Adrenal gland (tissue), 12 donors: ENCODE measurements around the gene ERMARD. TPM values are rescaled to one million over a fixed set of nuclear protein-coding genes. Genes with fewer than 3 reads are reported as not detected.

ENCODE experiments used
- DNase-seq, 7 donors: peaks; one replicate each; pipeline ENCODE4 v3.0.0-alpha.2; 2019 to 2020
- H3K27ac ChIP-seq, 5 donors: fragments of 200-600 bp; sonication (generic) in 4 of 5; 1 replicate in 3 of 5; 2 replicates in 2 of 5; pipeline versions ENCODE4 v1.5.1 to v1.8.0; 2016 to 2020; ENCODE audit warnings: mild to moderate bottlenecking in 1 of 5
- H3K27me3 ChIP-seq: fragments of 200-600 bp; 2 replicates; pipeline ENCODE4 v1.8.0; 2021
- H3K36me3 ChIP-seq, 2 donors: fragments of 200-600 bp; replicated peaks in 1 of 2; 1 replicate in 1 of 2; 2 replicates in 1 of 2; pipeline versions ENCODE4 v1.5.1 to v1.8.0; 2018 to 2022
- H3K4me1 ChIP-seq, 2 donors: fragments of 200-600 bp; replicated peaks in 1 of 2; 1 replicate in 1 of 2; 2 replicates in 1 of 2; pipeline versions ENCODE4 v1.5.1 to v1.8.0; 2018 to 2021
- H3K4me3 ChIP-seq, 4 donors: fragments of 200-600 bp; sonication (generic) in 3 of 4; one replicate each; pipeline ENCODE4 v1.5.1; 2016 to 2018
- H3K9me3 ChIP-seq, 3 donors: fragments of 200-600 bp; sonication (generic) in 1 of 3; replicated peaks in 1 of 3; 1 replicate in 2 of 3; 2 replicates in 1 of 3; pipeline versions ENCODE4 v1.5.1 to v1.8.0; 2016 to 2021
- POLR2A ChIP-seq, 2 donors: fragments of 450-650 bp; IDR thresholded peaks; one replicate each; pipeline ENCODE4 v1.6.1; 2017; ENCODE audit warnings: antibody characterized with exemption in 2 of 2, mild to moderate bottlenecking in 2 of 2, moderate library complexity in 1 of 2
- WGBS, 4 donors: extraction: QIAGEN DNeasy Blood & Tissue Kit in 2 of 4; methylation state at CpG; one replicate each; pipeline versions ENCODE4 v1.1.5 to v1.1.7; 2013 to 2017; 5-methylcytosine and 5-hydroxymethylcytosine counted together
- intact Hi-C, 2 donors: fragments of 100-400 bp; cut with DNase I; formaldehyde crosslinking; loops; one replicate each; pipeline versions ENCODE4 v1.14.1 to v1.15.0; 2022 to 2023
- polyA plus RNA-seq, 3 donors: library from polyadenylated mRNA; stranded (reverse); fragments of 200-250 nt in 2 of 3; fragments of 350-450 nt in 1 of 3; fragmentation: Illumina TruSeq in 1 of 3; extraction: RNeasy Lipid Tissue Mini Kit (QIAGEN cat#74804) in 1 of 3; gene quantifications; one replicate each; pipeline ENCODE4 v1.2.3, GENCODE V29; 2013 to 2014
- total RNA-seq, 9 donors: library from RNA; depleted of rRNA in 4 of 9; stranded (reverse); fragments of >200 nt in 4 of 9; fragments of 120-200 nt in 1 of 9; fragmentation: NEBNext Ultra II Directional in 1 of 9; extraction: Animal tissue kit (Norgen Biotek cat#: 25700) in 1 of 9; gene quantifications; one replicate each; pipeline versions ENCODE4 v1.1.0 to v1.2.4, GENCODE V29; 2013 to 2023
- TF ChIP-seq, protein P1 (sequence below), 6 experiments: fragments of 450-650 bp in 4 of 6; fragments of 200-600 bp in 2 of 6; sonication (generic) in 1 of 6; IDR thresholded peaks; 1 replicate in 5 of 6; 2 replicates in 1 of 6; pipeline versions ENCODE4 v1.5.1 to v1.8.0; 2016 to 2021; ENCODE audit warnings: antibody characterized with exemption in 6 of 6, mild to moderate bottlenecking in 2 of 6, moderate library complexity in 1 of 6
- donor health status: healthy with polysubstance abuse.
- donor health status: Bipolar disorder and iron deficiency.
- donor health status: DM: yes; HTN: yes; CAD: no.
- donor health status: DM: no; HTN: no; CAD: no.
- donor health status: DM: no; HTN: no; CAD: no.
- donor health status: DM: yes; HTN: yes; CAD: no.

The ERMARD gene
- total and polyA plus RNA-seq, 12 donors = 10.1 to 296 (median 31.8) TPM

DNA sequence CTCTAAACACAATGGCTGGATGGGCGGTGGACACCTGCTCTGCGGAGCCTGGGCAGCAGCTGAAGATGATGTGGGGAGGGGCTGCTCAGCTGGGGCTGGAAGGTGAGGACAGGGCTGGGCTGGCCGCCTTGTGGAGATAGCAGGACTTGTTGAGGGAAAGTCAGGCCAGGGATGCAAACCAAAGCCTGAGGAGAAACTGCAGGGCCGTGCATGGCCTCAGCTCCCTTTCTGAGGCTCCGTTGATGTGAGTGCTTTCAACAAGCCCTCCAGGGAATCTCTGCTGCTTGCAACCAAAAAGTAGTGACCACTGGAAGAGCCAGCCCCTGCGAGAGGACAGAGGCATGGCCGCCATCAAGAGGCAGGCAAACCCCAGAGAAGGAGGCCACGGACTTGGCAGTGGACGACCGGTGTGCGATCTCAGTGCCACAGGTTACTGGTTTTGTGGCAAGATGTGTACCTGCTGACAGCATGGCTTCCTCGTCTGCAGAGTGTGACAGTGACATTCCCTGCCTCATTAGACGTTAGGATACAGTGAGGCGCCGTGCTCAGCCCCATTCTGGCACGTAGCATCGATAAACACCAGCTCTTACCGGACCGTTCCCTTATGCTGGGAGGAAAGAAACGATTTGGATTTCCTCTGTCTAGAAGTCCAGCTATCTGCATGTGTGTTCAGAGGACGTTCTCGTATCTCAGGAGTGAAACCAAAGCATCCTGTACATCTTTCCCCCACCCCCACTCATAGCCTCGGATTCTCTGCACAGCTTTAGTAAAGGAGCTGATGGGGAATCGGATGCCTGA lies 37.9 kb downstream of the ERMARD start:
- peak in 2 of 7 donors; percentile 20 to 45 for DNase-seq
- Histone ChIP-seq H3K36me3 (no peaks in the 10 kb centered on the region), H3K4me3 (peak overlapping the region in 1 of 4 donors; percentile 48), H3K27me3 (no peaks in the 10 kb centered on the region), H3K9me3 (no peaks in the 10 kb centered on the region), H3K4me1 (peaks cover 7 to 16% of the 10 kb centered on the region in 2 donors), H3K27ac (peak overlapping the region in 2 of 5 donors; percentile 79 to 80)
- no peak for TF ChIP-seq POLR2A (IDR thresholded peaks at IDR 0.05)
- TF ChIP-seq, protein P1, sequence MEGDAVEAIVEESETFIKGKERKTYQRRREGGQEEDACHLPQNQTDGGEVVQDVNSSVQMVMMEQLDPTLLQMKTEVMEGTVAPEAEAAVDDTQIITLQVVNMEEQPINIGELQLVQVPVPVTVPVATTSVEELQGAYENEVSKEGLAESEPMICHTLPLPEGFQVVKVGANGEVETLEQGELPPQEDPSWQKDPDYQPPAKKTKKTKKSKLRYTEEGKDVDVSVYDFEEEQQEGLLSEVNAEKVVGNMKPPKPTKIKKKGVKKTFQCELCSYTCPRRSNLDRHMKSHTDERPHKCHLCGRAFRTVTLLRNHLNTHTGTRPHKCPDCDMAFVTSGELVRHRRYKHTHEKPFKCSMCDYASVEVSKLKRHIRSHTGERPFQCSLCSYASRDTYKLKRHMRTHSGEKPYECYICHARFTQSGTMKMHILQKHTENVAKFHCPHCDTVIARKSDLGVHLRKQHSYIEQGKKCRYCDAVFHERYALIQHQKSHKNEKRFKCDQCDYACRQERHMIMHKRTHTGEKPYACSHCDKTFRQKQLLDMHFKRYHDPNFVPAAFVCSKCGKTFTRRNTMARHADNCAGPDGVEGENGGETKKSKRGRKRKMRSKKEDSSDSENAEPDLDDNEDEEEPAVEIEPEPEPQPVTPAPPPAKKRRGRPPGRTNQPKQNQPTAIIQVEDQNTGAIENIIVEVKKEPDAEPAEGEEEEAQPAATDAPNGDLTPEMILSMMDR (IDR thresholded peaks at IDR 0.05) = no peak
- WGBS, 4 donors = 58 to 70% (median 66%) methylated on average over 16 to 24 of the region's 24 CpGs
- intact Hi-C loops = no loop called here

DNA sequence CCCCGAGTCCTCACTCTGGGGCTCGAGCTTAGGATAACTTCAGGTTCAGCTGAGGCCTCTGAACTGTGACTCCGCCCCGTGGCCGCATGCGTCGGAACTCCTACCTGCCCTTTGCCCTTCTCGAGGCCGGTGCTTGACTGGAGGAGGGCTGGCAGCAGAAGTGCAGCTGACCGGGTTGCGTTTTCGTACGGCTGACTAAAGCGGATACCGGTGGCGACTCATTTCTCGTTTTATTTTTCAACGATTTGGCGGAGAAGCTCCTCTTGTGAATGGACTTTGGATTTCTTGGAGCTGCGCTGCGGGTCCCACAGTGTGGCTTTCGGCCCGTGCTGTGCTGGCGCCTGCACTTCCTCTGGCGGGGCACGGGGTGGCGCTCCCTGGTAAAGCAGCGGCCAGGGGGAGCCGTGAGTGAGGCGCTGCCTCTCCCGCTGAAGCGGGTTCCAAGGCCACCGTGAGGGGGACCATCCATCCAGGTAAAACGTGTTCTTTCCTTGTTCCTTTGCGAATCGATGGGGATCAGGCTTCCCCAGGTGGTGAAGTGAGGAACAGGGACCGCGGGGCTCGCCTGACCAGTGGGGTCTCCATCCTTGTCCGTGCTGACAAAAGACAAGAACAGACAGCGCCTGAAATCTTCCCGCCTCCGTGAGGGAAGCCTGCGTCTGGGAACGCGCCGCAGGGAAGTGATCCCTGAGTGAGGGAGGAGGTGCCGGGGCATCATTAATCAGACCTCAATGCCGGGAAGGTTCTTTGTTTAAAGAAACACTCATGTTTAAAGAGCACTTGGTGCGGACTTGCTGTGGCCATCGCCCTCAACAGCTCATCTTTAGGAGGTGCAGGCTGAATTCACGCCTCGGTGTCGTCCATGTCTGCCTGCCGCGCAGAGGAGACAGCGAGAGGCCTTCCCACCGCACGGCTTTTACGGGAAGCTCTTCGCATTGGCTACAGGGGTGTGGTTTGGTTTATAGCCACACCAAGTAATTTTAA lies 38.8 kb downstream of the ERMARD start:
- Histone ChIP-seq H3K27ac (peak overlapping the region in 2 of 5 donors; percentile 79 to 80), H3K9me3 (no peaks in the 10 kb centered on the region), H3K4me1 (peaks cover 7 to 16% of the 10 kb centered on the region in 2 donors), H3K4me3 (peak overlapping the region in 1 of 4 donors; percentile 48), H3K36me3 (no peaks in the 10 kb centered on the region), H3K27me3 (no peaks in the 10 kb centered on the region)
- WGBS, 4 donors = 0 to 2% (median 1%) methylated on average over 38 to 61 of the region's 61 CpGs
- TF ChIP-seq, protein P1 (IDR thresholded peaks at IDR 0.05) = peak; percentile 90 to 99 (median 94)
- TF ChIP-seq POLR2A (IDR thresholded peaks at IDR 0.05) = peak in 1 of 2 donors; percentile 14
- intact Hi-C loops = loop anchor here in 1 of 2 donors (10.0 kb wide), 1 partner anchor 735 kb away; no protein-coding TSS in a partner anchor
- DNase-seq = peak; percentile 72 to 84 (median 75)

DNA sequence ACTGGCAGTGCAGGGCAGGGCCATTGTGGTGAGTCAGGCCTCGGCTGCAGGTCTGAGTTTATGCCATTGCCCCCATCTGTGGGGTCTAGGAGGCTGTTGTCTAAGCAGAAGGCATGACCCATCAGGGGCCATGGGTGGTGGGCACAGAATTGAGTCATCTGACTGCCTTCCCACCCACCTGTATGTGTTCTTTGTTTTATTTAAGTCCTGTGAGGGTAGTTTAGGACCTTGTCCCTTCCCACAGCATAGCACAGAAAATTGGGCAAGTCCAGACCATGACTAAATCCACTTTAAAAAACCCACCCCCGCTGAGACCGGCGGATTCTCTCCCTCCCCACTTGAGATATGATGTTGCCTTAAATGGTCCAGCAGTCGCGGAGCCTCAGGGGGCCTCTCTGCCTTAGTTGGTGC lies 40.3 kb downstream of the ERMARD start:
- Histone ChIP-seq H3K36me3 (no peaks in the 10 kb centered on the region), H3K4me1 (peaks cover 7 to 16% of the 10 kb centered on the region in 2 donors), H3K4me3 (no peak overlapping the region), H3K27me3 (no peaks in the 10 kb centered on the region), H3K9me3 (no peaks in the 10 kb centered on the region), H3K27ac (no peak overlapping the region)
- TF ChIP-seq POLR2A (IDR thresholded peaks at IDR 0.05) = no peak
- TF ChIP-seq, protein P1 (IDR thresholded peaks at IDR 0.05) = no peak
- 59 to 84% (median 76%) methylated on average over 6 of the region's 6 CpGs for WGBS, 4 donors
- intact Hi-C loops = loop anchor here in 1 of 2 donors (10.0 kb wide), 1 partner anchor 733 kb away; no protein-coding TSS in a partner anchor
- DNase-seq = peak in 2 of 7 donors; percentile 12 to 42
